Osteoblast (primary cell): ENCODE results near the gene CCDC3. TPM values are rescaled to one million over a fixed set of nuclear protein-coding genes. Genes with fewer than 3 reads are reported as not detected.

Experiments
- DNase-seq: peaks from one replicate; pipeline ENCODE4 v3.0.0; 2011; ENCODE audit warnings: low spot score, mixed read lengths; ENCODE audit not compliant: insufficient read length; ENCODE audit errors: missing footprints
- H2AFZ ChIP-seq: 2 replicates; pipeline ENCODE4 v1.6.0; 2011; ENCODE audit warnings: mild to moderate bottlenecking, low read length
- H3K27ac ChIP-seq: 2 replicates; pipeline ENCODE4 v1.5.1; 2011; ENCODE audit warnings: mild to moderate bottlenecking, low read depth, low read length, moderate library complexity
- H3K27me3 ChIP-seq: 2 replicates; pipeline ENCODE4 v1.6.0; 2012; ENCODE audit warnings: mild to moderate bottlenecking, control low read depth, inconsistent platforms, low read length, moderate library complexity; ENCODE audit not compliant: insufficient read depth
- H3K36me3 ChIP-seq: 2 replicates; pipeline ENCODE4 v1.5.1; 2011; ENCODE audit warnings: mild to moderate bottlenecking, low read length, control low read depth, moderate library complexity; ENCODE audit not compliant: insufficient read depth
- H3K4me1 ChIP-seq: 2 replicates; pipeline ENCODE4 v1.5.1; 2011; ENCODE audit warnings: mild to moderate bottlenecking, low read length, control low read depth, moderate library complexity; ENCODE audit not compliant: insufficient read depth
- H3K4me2 ChIP-seq: 2 replicates; pipeline ENCODE4 v1.6.0; 2011; ENCODE audit warnings: mild to moderate bottlenecking, low read length; ENCODE audit not compliant: insufficient read depth
- H3K4me3 ChIP-seq: fragments of 200-600 bp; sonication (generic); 3 replicates; pipeline ENCODE4 v1.5.1; 2012; ENCODE audit warnings: mild to moderate bottlenecking, low read length, inconsistent platforms; ENCODE audit not compliant: insufficient read depth
- H3K79me2 ChIP-seq: 2 replicates; pipeline ENCODE4 v1.6.0; 2012; ENCODE audit warnings: mild to moderate bottlenecking, low read length, control low read depth, inconsistent platforms; ENCODE audit not compliant: insufficient read depth
- H3K9me3 ChIP-seq: 2 replicates; pipeline ENCODE4 v1.5.1; 2011; ENCODE audit warnings: low read depth, low read length, control low read depth
- H4K20me1 ChIP-seq: 2 replicates; pipeline ENCODE4 v1.6.0; 2012; ENCODE audit warnings: mild to moderate bottlenecking, low read length, control low read depth; ENCODE audit not compliant: insufficient read depth
- CTCF ChIP-seq: IDR thresholded peaks from 2 replicates; pipeline ENCODE4 v1.5.1; 2011; ENCODE audit warnings: mild to moderate bottlenecking, low read depth, low read length, moderate library complexity; ENCODE audit errors: extremely low read depth
- total RNA-seq: library from RNA; depleted of rRNA; stranded (reverse); fragments of >200 nt; gene quantifications from 2 replicates; pipeline ENCODE4 v1.2.3, GENCODE V29; 2012

The CCDC3 gene
- total RNA-seq, 1 donor: 0.72 TPM

- no peak for TF ChIP-seq CTCF
Observed at GRCh38 chr10:12925845-12926244, 75.7 kb downstream of the CCDC3 start.

GRCh38 chr10:12924911-12925310 lies 76.6 kb downstream of the CCDC3 start:
- peaks cover 8% of the 10 kb centered on the region for H3K27me3 ChIP-seq
- TF ChIP-seq CTCF: no peak
- no peak overlapping the region for H2AFZ ChIP-seq
- no peaks in the 10 kb centered on the region for H4K20me1 ChIP-seq
- DNase-seq: no peak
- H3K4me1 ChIP-seq: no peaks in the 10 kb centered on the region
- H3K9me3 ChIP-seq: no peaks in the 10 kb centered on the region
- H3K27ac ChIP-seq: no peak overlapping the region
- no peaks in the 10 kb centered on the region for H3K36me3 ChIP-seq
- no peaks in the 10 kb centered on the region for H3K79me2 ChIP-seq
- no peak overlapping the region for H3K4me3 ChIP-seq
- H3K4me2 ChIP-seq: no peak overlapping the region

More at GRCh38 chr10:12925845-12926244, 75.7 kb downstream of the CCDC3 start:
- Histone ChIP-seq H3K36me3 (no peaks in the 10 kb centered on the region), H3K9me3 (no peaks in the 10 kb centered on the region), H3K27me3 (peaks cover 8% of the 10 kb centered on the region), H3K79me2 (no peaks in the 10 kb centered on the region), H3K4me2 (no peak overlapping the region), H3K27ac (no peak overlapping the region), H4K20me1 (no peaks in the 10 kb centered on the region), H3K4me3 (no peak overlapping the region), H3K4me1 (no peaks in the 10 kb centered on the region), H2AFZ (no peak overlapping the region)
- DNase-seq: no peak

- no peaks in the 10 kb centered on the region for H3K9me3 ChIP-seq
- no peak overlapping the region for H2AFZ ChIP-seq
- no peak for TF ChIP-seq CTCF
- H3K4me1 ChIP-seq: no peaks in the 10 kb centered on the region
- H3K79me2 ChIP-seq: no peaks in the 10 kb centered on the region
- no peaks in the 10 kb centered on the region for H3K36me3 ChIP-seq
- no peak overlapping the region for H3K4me2 ChIP-seq
- H3K4me3 ChIP-seq: no peak overlapping the region
- peaks cover 8% of the 10 kb centered on the region for H3K27me3 ChIP-seq
- no peak for DNase-seq
- no peaks in the 10 kb centered on the region for H4K20me1 ChIP-seq
- H3K27ac ChIP-seq: no peak overlapping the region
Observed at GRCh38 chr10:12922117-12922900, 79.2 kb downstream of the CCDC3 start.

- no peak for TF ChIP-seq CTCF
- no peak overlapping the region for H3K4me3 ChIP-seq
- H3K4me1 ChIP-seq: no peaks in the 10 kb centered on the region
- no peak for DNase-seq
- H3K27ac ChIP-seq: no peak overlapping the region
- H3K79me2 ChIP-seq: no peaks in the 10 kb centered on the region
- H3K4me2 ChIP-seq: no peak overlapping the region
- no peak overlapping the region for H2AFZ ChIP-seq
- no peaks in the 10 kb centered on the region for H3K36me3 ChIP-seq
- H3K9me3 ChIP-seq: no peaks in the 10 kb centered on the region
- H3K27me3 ChIP-seq: peaks cover 8% of the 10 kb centered on the region
- H4K20me1 ChIP-seq: no peaks in the 10 kb centered on the region
Observed at GRCh38 chr10:12921163-12921562, 80.3 kb downstream of the CCDC3 start.
